GM12892 (cell line): ENCODE results near the gene SUCO.

Experiments
- POLR2A ChIP-seq: IDR thresholded peaks from 2 replicates; pipeline ENCODE4 v1.6.1; 2011; ENCODE audit warnings: low read depth, low read length, control low read depth
- TAF1 ChIP-seq: IDR thresholded peaks from 2 replicates; pipeline ENCODE4 v1.6.1; 2011; ENCODE audit warnings: low read depth, mild to moderate bottlenecking, control low read depth, low read length, borderline replicate concordance

DNA sequence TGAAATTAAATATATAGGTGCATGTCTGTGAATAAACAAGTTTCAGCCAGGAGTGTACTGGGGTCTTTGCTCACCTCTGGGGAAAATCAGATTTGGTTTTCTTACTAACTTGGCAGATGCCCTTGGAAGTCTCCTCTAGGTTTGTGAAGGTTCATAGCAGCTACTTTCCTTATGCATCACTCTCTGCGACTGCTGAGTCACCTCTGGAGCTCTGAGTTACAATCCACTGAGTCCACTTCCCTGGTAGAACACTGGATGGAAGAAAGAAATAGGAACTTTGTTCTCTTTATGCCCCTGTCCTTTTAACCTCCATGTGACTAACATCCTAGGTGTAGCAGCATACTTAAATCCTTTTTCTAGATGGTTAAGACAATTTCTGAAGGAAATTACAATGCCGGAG, 121.6 kb downstream of the SUCO start:
- TF ChIP-seq TAF1 (no peak), POLR2A (no peak)
